GM23338 (cell line): ENCODE measurements around the gene GUCA2A.

ENCODE experiments used
- CTCF ChIP-seq, 2 experiments: fragments of 200-600 bp in 1 of 2; sonication (generic) in 1 of 2; conservative IDR thresholded peaks; 2 replicates each; pipeline versions ENCODE4 v1.5.1 to v1.6.1; 2016 to 2017; ENCODE audit warnings: antibody characterized with exemption in 2 of 2, low read depth in 2 of 2, mild to moderate bottlenecking in 2 of 2, moderate library complexity in 1 of 2
- NANOG ChIP-seq: IDR thresholded peaks from 2 replicates; pipeline ENCODE4 v1.6.1; 2016; ENCODE audit warnings: antibody characterized with exemption, borderline replicate concordance
- POLR2AphosphoS5 ChIP-seq: IDR thresholded peaks from 2 replicates; pipeline ENCODE4 v1.6.1; 2016; ENCODE audit warnings: antibody characterized with exemption, low read depth

GRCh38 chr1:42168763-42169162 is 4.2 kb upstream of the GUCA2A start:
- no peak for TF ChIP-seq POLR2AphosphoS5
- no peak for TF ChIP-seq NANOG
- no peak for TF ChIP-seq CTCF (conservative IDR thresholded peaks at IDR 0.05; ENCODE audit: low read depth in 2 of 2)
